ENCODE measurements around the gene SLF2. TPM values are rescaled to one million over a fixed set of nuclear protein-coding genes. Genes with fewer than 3 reads are reported as not detected.

Gene SLF2
- total RNA-seq, 4 donors from 2014 or later, result 9.2 to 23.0 (median 20.1) TPM

DNA sequence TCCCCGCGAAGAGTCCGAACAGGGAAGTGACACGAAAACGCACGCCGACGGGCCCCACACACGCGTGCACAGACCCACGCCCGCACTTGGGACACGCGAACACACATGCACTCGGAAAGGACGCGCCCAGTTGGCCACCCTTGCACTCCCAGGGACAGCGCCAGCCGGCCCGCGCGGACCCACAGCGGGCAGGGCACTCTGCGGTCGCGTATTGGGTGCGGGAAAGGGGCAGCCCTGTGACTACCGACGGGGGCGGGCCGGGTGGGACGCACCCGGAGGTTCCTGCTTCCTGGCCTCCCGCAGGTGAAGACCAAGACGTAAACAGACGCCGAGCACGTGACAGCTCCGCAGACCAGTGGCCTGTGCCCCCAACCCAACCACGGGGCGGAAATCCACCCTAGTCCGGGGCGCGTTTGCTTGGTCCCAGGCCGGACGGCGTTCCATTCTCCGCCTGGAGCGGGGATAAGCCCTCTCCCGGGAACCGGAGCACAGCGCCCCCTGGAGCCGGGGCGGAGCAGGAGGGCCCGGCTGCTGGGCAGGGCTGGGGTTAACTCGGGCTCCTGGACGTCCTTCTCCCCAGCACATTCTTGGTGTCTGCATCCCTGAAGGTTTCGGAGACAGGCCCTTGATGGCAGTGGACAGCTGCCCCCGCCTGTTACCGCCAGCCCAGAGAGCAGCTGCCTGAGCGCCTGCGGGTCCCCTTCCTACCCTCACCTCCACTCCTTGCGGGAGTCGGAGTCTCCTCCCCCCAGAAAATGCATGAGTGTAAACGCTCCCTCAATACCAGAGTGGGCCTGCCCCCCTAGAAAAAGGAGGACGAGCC is 84.8 kb downstream of the SLF2 start:
- H3K4me3 ChIP-seq, result peak overlapping the region; percentile 65 to 97 (median 86)
- peaks cover 0 to 14% of the 10 kb centered on the region in 2 donors for H3K36me3 ChIP-seq
- intact Hi-C loops (cut with DNase I; ENCODE audit: low total_unique reads), result loop anchor here (1.0 to 2.0 kb wide), 3 partner anchors 16 to 85 kb away; partner anchors contain the start of genes KAZALD1 and SLF2
- H3K4me1 ChIP-seq, result peaks cover 27 to 41% of the 10 kb centered on the region in 2 donors
- DNase-seq (peak; percentile 71 to 86), ATAC-seq (peak; percentile 40 to 53)
- H3K9me3 ChIP-seq, result no peaks in the 10 kb centered on the region
- no peaks in the 10 kb centered on the region for H3K27me3 ChIP-seq
- TF ChIP-seq CTCF (IDR thresholded peaks at IDR 0.05 in 4 of 5, conservative IDR thresholded peaks at IDR 0.05 in 1 of 5) (peak; percentile 87 to 97 (median 95)), POLR2A (IDR thresholded peaks at IDR 0.05) (peak in 1 of 2 donors; percentile 47)
- peak overlapping the region; percentile 95 to 100 (median 98) for H3K27ac ChIP-seq
- in situ Hi-C loops (cut with MboI; ENCODE audit: low sequenced_read_pairs in 4 of 4), result no loop called here

GRCh38 chr10:100998183-100998990 is 85.6 kb downstream of the SLF2 start:
- Histone ChIP-seq H3K36me3 (peaks cover 0 to 9% of the 10 kb centered on the region in 2 donors), H3K9me3 (no peaks in the 10 kb centered on the region), H3K27me3 (no peaks in the 10 kb centered on the region), H3K4me3 (peak overlapping the region; percentile 65 to 97 (median 86)), H3K4me1 (peaks cover 28 to 43% of the 10 kb centered on the region in 2 donors), H3K27ac (peak overlapping the region; percentile 95 to 100 (median 98))
- in situ Hi-C loops (cut with MboI; ENCODE audit: low sequenced_read_pairs in 4 of 4) (no loop called here), intact Hi-C loops (cut with DNase I; ENCODE audit: low total_unique reads) (loop anchor here (1.0 to 2.0 kb wide), 3 partner anchors 15 to 86 kb away; partner anchors contain the start of genes KAZALD1 and SLF2)
- no peak for TF ChIP-seq POLR2A (IDR thresholded peaks at IDR 0.05)
- no peak for TF ChIP-seq CTCF (IDR thresholded peaks at IDR 0.05 in 4 of 5, conservative IDR thresholded peaks at IDR 0.05 in 1 of 5)
- peak; percentile 78 to 87 for DNase-seq
- ATAC-seq, result peak; percentile 49 to 55

DNA sequence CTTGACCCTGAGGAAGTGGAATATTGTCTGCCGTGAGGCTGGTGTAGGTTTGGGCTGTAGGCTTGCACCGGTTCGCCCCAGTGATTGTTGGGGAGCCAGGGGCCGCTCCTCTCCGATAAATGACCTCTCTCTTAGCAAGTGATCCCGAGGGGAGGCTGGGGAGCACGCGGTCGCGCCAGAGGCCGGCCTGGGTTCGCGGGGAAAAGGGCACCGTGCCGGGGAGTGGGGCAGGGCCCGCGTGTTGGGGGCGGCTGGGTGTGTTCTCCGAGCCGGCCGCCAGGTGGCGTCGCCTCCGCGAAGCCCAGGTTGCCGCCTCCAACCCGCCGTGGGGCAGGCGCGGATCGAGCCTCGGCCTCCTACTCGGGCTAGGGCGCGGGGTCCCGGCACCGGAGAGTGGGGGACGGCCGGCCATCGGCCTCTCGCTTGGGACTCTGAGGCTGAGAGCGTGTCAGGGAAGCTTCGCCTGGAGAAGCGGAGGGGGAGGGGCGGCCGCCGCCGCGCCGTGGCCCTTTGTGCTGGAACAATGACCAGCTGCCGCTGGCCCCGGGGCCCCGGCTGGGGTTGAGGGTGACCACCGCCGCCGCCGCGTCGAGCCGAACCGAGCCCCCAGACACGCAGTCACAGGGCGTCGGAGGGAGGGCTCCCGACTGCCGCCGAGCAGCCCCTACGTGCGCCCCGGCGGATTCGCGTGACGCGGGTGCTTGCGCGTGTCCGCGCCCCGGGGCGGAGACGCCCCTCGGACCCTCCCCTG is 86.4 kb downstream of the SLF2 start:
- peak; percentile 58 to 59 for ATAC-seq
- DNase-seq, result peak; percentile 61 to 78
- H3K27ac ChIP-seq, result peak overlapping the region; percentile 95 to 100 (median 98)
- peaks cover 0 to 8% of the 10 kb centered on the region in 2 donors for H3K36me3 ChIP-seq
- no peaks in the 10 kb centered on the region for H3K9me3 ChIP-seq
- TF ChIP-seq CTCF (IDR thresholded peaks at IDR 0.05 in 4 of 5, conservative IDR thresholded peaks at IDR 0.05 in 1 of 5), result peak; percentile 90 to 100 (median 99)
- TF ChIP-seq POLR2A (IDR thresholded peaks at IDR 0.05), result peak; percentile 92 to 95
- in situ Hi-C loops (cut with MboI; ENCODE audit: low sequenced_read_pairs in 4 of 4), result no loop called here
- peaks cover 31 to 49% of the 10 kb centered on the region in 2 donors for H3K4me1 ChIP-seq
- peak overlapping the region; percentile 65 to 97 (median 86) for H3K4me3 ChIP-seq
- intact Hi-C loops (cut with DNase I; ENCODE audit: low total_unique reads), result loop anchor here (1.0 to 2.0 kb wide), 3 partner anchors 14 to 86 kb away; partner anchors contain the start of genes KAZALD1 and SLF2
- H3K27me3 ChIP-seq, result no peaks in the 10 kb centered on the region

DNA sequence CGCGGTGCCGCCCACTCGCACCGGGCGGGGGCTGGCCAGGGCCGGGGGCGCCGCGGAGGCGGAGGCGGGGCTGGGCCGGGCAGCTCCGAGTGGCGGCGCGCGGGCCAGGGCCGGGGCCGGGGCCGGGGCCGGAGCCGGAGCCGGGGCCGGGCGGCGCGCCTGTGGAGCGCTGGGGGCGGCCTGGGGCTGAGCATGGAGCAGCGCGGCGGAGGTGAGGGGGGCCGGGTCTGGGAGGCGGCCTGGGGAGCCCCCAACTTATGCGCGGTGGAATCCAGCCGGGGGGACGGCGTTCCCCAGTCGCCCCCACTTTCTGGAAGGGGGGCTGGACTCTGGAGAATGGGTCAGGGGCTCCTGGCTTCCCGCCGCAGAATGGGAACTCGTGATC is 87.0 kb downstream of the SLF2 start, which contains the start of gene LZTS2:
Gene LZTS2 (plus strand): TSS at position 67 of the 385 bp plus-strand sequence. CDS start 2,731 bp downstream, outside the sequence.
- H3K4me3 ChIP-seq, result peak within 1 kb of the TSS; percentile 77 to 97 (median 86)
- in situ Hi-C loops (cut with MboI; ENCODE audit: low sequenced_read_pairs in 4 of 4) (no loop called here), intact Hi-C loops (cut with DNase I; ENCODE audit: low total_unique reads) (loop anchor here (2.0 kb wide), 2 partner anchors 61 to 87 kb away; partner anchors contain the start of genes KAZALD1 and SLF2)
- H3K27me3 ChIP-seq, result no peaks in the 10 kb centered on the region
- H3K36me3 ChIP-seq, result peaks cover 0 to 7% of the 10 kb centered on the region in 2 donors
- DNase-seq, result no peak
- H3K27ac ChIP-seq, result peak within 1 kb of the TSS; percentile 95 to 100 (median 98)
- no peaks in the 10 kb centered on the region for H3K9me3 ChIP-seq
- peaks cover 35 to 53% of the 10 kb centered on the region in 2 donors for H3K4me1 ChIP-seq
- TF ChIP-seq CTCF (IDR thresholded peaks at IDR 0.05 in 4 of 5, conservative IDR thresholded peaks at IDR 0.05 in 1 of 5), result no peak
- TF ChIP-seq POLR2A (IDR thresholded peaks at IDR 0.05), result no peak
- ATAC-seq, result peak; percentile 11 to 32
